BLaER1 treated with 17β-estradiol and CSF1 and Interleukin-3, amounts not matched to agents 10 nM and 100 nM (cell line): ENCODE results near the gene HS3ST5.
"Not testable (repeated sequence)": the region's sequence is repeated elsewhere in the genome, so short reads cannot be mapped to it uniquely, and the experiment has no call there.

Source experiments
- H3K27ac ChIP-seq, 11 experiments: shearing (Covaris generic); formaldehyde crosslinking; 2 replicates each; pipeline ENCODE4 v1.8.1; 2022
- H3K27me3 ChIP-seq, 11 experiments: shearing (Covaris generic); formaldehyde crosslinking; 2 replicates each; pipeline ENCODE4 v1.8.1; 2022
- H3K36me3 ChIP-seq, 11 experiments: shearing (Covaris generic); formaldehyde crosslinking; 2 replicates each; pipeline ENCODE4 v1.8.1; 2022
- H3K4me1 ChIP-seq, 10 experiments: shearing (Covaris generic); formaldehyde crosslinking; 2 replicates each; pipeline ENCODE4 v1.8.1; 2022
- H3K4me2 ChIP-seq, 11 experiments: shearing (Covaris generic); formaldehyde crosslinking; 2 replicates each; pipeline ENCODE4 v1.8.1; 2022
- H3K4me3 ChIP-seq, 10 experiments: shearing (Covaris generic); formaldehyde crosslinking; 2 replicates each; pipeline ENCODE4 v1.8.1; 2022
- H3K9ac ChIP-seq, 11 experiments: shearing (Covaris generic); formaldehyde crosslinking; 2 replicates each; pipeline ENCODE4 v1.8.1; 2022
- H3K9me3 ChIP-seq, 11 experiments: shearing (Covaris generic); formaldehyde crosslinking; replicated peaks in 1 of 11; 2 replicates each; pipeline ENCODE4 v1.8.1; 2022
- H4K20me1 ChIP-seq, 11 experiments: shearing (Covaris generic); formaldehyde crosslinking; 2 replicates each; pipeline ENCODE4 v1.8.1; 2022
- Cebpa-rat ChIP-seq, 11 experiments: shearing (Covaris generic); IDR thresholded peaks; 2 replicates each; pipeline ENCODE4 v1.8.1; 2022

The HS3ST5 gene

GRCh38 chr6:114061116-114061515, 281.7 kb downstream of the HS3ST5 start:
- no peaks in the 10 kb centered on the region for H3K27me3 ChIP-seq
- no peaks in the 10 kb centered on the region for H3K9me3 ChIP-seq
- no peaks in the 10 kb centered on the region for H3K36me3 ChIP-seq
- no peaks in the 10 kb centered on the region for H4K20me1 ChIP-seq
- H3K27ac ChIP-seq: no peak overlapping the region
- H3K9ac ChIP-seq: no peak overlapping the region
- peak overlapping the region in 3 of 11 experiments; percentile 41 to 57 (median 50); a peak in 5 of 22 replicates for H3K4me2 ChIP-seq
- no peak for TF ChIP-seq Cebpa-rat (IDR thresholded peaks at IDR 0.05)
- peaks cover 0 to 52% (median 10%) of the 10 kb centered on the region in 10 experiments; a peak in 12 of 20 replicates for H3K4me1 ChIP-seq
- H3K4me3 ChIP-seq: no peak overlapping the region

GRCh38 chr6:114058435-114058834, 284.4 kb downstream of the HS3ST5 start:
- Histone ChIP-seq H3K9ac (no peak overlapping the region), H3K4me1 (peaks cover 0 to 36% (median 8%) of the 10 kb centered on the region in 10 experiments; a peak in 12 of 20 replicates), H3K36me3 (no peaks in the 10 kb centered on the region), H3K27ac (no peak overlapping the region), H3K4me2 (no peak overlapping the region), H3K27me3 (no peaks in the 10 kb centered on the region), H3K9me3 (no peaks in the 10 kb centered on the region), H3K4me3 (no peak overlapping the region), H4K20me1 (no peaks in the 10 kb centered on the region)
- TF ChIP-seq Cebpa-rat (IDR thresholded peaks at IDR 0.05): no peak

GRCh38 chr6:114055763-114056162, 287.1 kb downstream of the HS3ST5 start:
- Histone ChIP-seq H3K27me3 (no peaks in the 10 kb centered on the region), H3K9ac (no peak overlapping the region), H4K20me1 (no peaks in the 10 kb centered on the region), H3K4me2 (no peak overlapping the region), H3K27ac (no peak overlapping the region), H3K9me3 (no peaks in the 10 kb centered on the region), H3K36me3 (no peaks in the 10 kb centered on the region), H3K4me1 (peaks cover 0 to 21% (median 7%) of the 10 kb centered on the region in 10 experiments; a peak in 12 of 20 replicates), H3K4me3 (no peak overlapping the region)
- no peak for TF ChIP-seq Cebpa-rat (IDR thresholded peaks at IDR 0.05)

GRCh38 chr6:114055349-114055748, 287.5 kb downstream of the HS3ST5 start:
- no peak overlapping the region for H3K27ac ChIP-seq
- TF ChIP-seq Cebpa-rat (IDR thresholded peaks at IDR 0.05): no peak
- H3K9me3 ChIP-seq: no peaks in the 10 kb centered on the region

GRCh38 chr6:114053791-114054190, 289.0 kb downstream of the HS3ST5 start:
- H4K20me1 ChIP-seq: no peaks in the 10 kb centered on the region
- H3K36me3 ChIP-seq: no peaks in the 10 kb centered on the region
- H3K27me3 ChIP-seq: no peaks in the 10 kb centered on the region
- no peak overlapping the region for H3K4me3 ChIP-seq
- H3K9ac ChIP-seq: no peak overlapping the region
- no peak overlapping the region for H3K27ac ChIP-seq
- H3K4me2 ChIP-seq: no peak overlapping the region
- no peaks in the 10 kb centered on the region for H3K9me3 ChIP-seq
- no peak for TF ChIP-seq Cebpa-rat (IDR thresholded peaks at IDR 0.05)
- H3K4me1 ChIP-seq: 0 out of 20 replicates have a peak, but pooled peaks cover 0 to 6% (median 0%) of the 10 kb centered on the region in 10 experiments

More at GRCh38 chr6:114055349-114055748, 287.5 kb downstream of the HS3ST5 start:
- Histone ChIP-seq H3K4me1 (peaks cover 0 to 16% (median 4%) of the 10 kb centered on the region in 10 experiments; a peak in 10 of 20 replicates), H3K4me3 (no peak overlapping the region), H3K36me3 (no peaks in the 10 kb centered on the region), H3K27me3 (no peaks in the 10 kb centered on the region), H3K9ac (no peak overlapping the region), H3K4me2 (no peak overlapping the region), H4K20me1 (no peaks in the 10 kb centered on the region)

- H3K4me1 ChIP-seq: 0 out of 20 replicates have a peak, but pooled peaks cover 0 to 6% (median 0%) of the 10 kb centered on the region in 10 experiments
- no peak overlapping the region for H3K27ac ChIP-seq
- H3K27me3 ChIP-seq: no peaks in the 10 kb centered on the region
- H3K9me3 ChIP-seq: 0 out of 22 replicates have a peak, but pooled peaks cover 0 to 4% (median 0%) of the 10 kb centered on the region in 11 experiments
- no peaks in the 10 kb centered on the region for H4K20me1 ChIP-seq
- TF ChIP-seq Cebpa-rat (IDR thresholded peaks at IDR 0.05): no peak
- H3K9ac ChIP-seq: no peak overlapping the region
- H3K36me3 ChIP-seq: no peaks in the 10 kb centered on the region
- H3K4me2 ChIP-seq: no peak overlapping the region
- H3K4me3 ChIP-seq: no peak overlapping the region
These were observed 290.7 kb downstream of the HS3ST5 start for GRCh38 chr6:114052141-114052540.

GRCh38 chr6:114051031-114051430, 291.8 kb downstream of the HS3ST5 start:
- Histone ChIP-seq H3K36me3 (no peaks in the 10 kb centered on the region), H4K20me1 (no peaks in the 10 kb centered on the region), H3K27ac (no peak overlapping the region), H3K4me1 (0 out of 20 replicates have a peak, but pooled peaks cover 0 to 6% (median 0%) of the 10 kb centered on the region in 10 experiments), H3K4me2 (no peak overlapping the region), H3K9me3 (0 out of 22 replicates have a peak, but pooled peaks cover 0 to 4% (median 0%) of the 10 kb centered on the region in 11 experiments), H3K4me3 (no peak overlapping the region), H3K27me3 (no peaks in the 10 kb centered on the region), H3K9ac (no peak overlapping the region)
- TF ChIP-seq Cebpa-rat (IDR thresholded peaks at IDR 0.05): no peak

GRCh38 chr6:114049367-114049966, 293.4 kb downstream of the HS3ST5 start:
- no peak overlapping the region for H3K4me3 ChIP-seq
- H4K20me1 ChIP-seq: no peaks in the 10 kb centered on the region
- 0 out of 20 replicates have a peak, but pooled peaks cover 0 to 6% (median 0%) of the 10 kb centered on the region in 10 experiments for H3K4me1 ChIP-seq
- H3K9me3 ChIP-seq: 0 out of 22 replicates have a peak, but pooled peaks cover 0 to 4% (median 0%) of the 10 kb centered on the region in 11 experiments
- TF ChIP-seq Cebpa-rat (IDR thresholded peaks at IDR 0.05): no peak
- H3K27ac ChIP-seq: no peak overlapping the region
- no peak overlapping the region for H3K9ac ChIP-seq
- H3K36me3 ChIP-seq: no peaks in the 10 kb centered on the region
- no peak overlapping the region for H3K4me2 ChIP-seq
- no peaks in the 10 kb centered on the region for H3K27me3 ChIP-seq

GRCh38 chr6:114044566-114044965, 298.3 kb downstream of the HS3ST5 start:
- not testable (repeated sequence) for H3K27me3 ChIP-seq, H4K20me1 ChIP-seq, H3K4me3 ChIP-seq, H3K4me1 ChIP-seq, H3K4me2 ChIP-seq, H3K9ac ChIP-seq, H3K27ac ChIP-seq, H3K36me3 ChIP-seq
- H3K9me3 ChIP-seq: peaks cover 0 to 17% (median 0%) of the 10 kb centered on the region in 11 experiments; a peak in 6 of 22 replicates
